ENCODE measurements around the gene PRAMEF8.
"Not testable (repeated sequence)": the region's sequence is repeated elsewhere in the genome, so short reads cannot be mapped to it uniquely, and the experiment has no call there.

Gene PRAMEF8
- 0 reads per million in 2 donors for total RNA-seq

GRCh38 chr1:13285037-13285436, at the start of gene PRAMEF8:
TSS of gene PRAMEF8 (minus strand) at chr1:13285137. CDS start at chr1:13284091, 1,046 bp downstream.
- DNase-seq, result not testable (repeated sequence)

DNA sequence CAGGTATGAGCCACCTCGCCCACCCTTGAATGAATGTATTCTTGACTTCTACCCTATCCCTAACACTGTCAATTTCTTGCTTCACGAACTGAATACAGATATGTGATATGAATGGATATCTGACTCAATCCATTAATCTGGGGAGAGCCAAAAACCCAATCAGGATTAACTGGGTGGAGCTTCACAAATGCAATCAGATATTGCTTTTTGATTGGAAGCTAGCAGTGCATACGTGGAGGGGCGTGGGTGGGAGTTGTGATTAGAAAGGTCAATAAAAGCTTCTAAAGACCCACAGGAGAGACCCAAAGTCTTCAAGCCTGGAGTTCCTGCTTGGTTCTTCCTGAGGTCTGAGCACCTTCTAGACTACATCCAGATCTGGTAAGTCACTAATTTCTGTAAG, 30.3 kb upstream of the PRAMEF8 start, which contains the start of gene PRAMEF15:
TSS of gene PRAMEF15 (plus strand) at position 301 of the 400 bp plus-strand sequence. CDS start 2,827 bp downstream, outside the sequence.
- not testable (repeated sequence) for DNase-seq

DNA sequence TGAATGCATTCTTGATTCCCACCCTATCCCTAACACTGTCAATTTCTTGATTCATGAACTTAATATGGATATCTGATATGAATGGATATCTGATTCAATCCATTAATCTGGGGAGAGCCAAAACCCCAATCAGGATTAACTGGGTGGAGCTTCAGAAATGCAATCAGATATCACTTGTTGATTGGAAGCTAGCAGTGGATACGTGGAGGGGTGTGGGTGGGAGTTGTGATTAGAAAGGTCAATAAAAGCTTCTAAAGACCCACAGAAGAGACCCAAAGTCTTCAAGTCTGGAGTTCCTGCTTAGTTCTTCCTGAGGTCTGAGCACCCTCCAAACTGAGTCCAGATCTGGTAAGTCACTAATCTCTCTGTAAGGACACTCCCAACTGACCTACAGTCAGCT, 18.3 kb upstream of the PRAMEF8 start, which contains the start of gene PRAMEF33:
TSS of gene PRAMEF33 (plus strand) at position 301 of the 400 bp plus-strand sequence. CDS start 2,416 bp downstream, outside the sequence.
- not testable (repeated sequence) for DNase-seq

GRCh38 chr1:13302197-13302596, 17.3 kb upstream of the PRAMEF8 start:
- DNase-seq, result not testable (repeated sequence)

GRCh38 chr1:13298699-13299098, 13.8 kb upstream of the PRAMEF8 start:
- DNase-seq, result not testable (repeated sequence)

DNA sequence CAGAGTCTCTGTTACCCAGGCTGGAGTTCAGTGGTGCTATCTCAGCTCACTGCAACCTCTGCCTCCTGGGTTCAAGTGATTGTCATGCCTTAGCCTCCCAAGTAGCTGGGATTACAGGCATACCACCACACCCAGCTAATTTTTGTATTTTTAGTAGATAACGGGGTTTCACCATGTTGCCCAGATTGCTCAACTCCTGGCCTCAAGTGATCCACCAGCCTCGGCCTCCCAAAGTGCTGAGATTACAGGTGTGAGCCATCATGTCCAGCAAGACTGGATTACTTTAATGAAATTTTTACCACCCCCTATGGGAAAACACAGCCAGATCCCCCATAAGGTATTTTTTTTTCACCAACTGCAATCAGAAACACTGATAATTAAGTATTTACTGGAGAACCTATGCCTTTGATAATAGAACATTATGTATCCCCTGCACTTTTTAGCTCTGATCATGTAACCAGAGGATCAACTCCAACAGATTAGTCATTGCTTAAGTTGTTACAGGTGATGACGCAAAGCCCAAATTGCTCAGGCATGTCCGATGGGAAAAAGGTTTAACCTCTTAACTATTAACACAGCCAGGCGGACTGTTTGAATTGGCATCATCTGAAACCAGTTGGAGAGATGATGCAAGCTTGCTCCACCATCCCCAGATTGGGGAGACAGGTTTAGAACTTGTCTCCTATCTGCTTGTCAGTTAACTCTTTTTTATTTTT, 12.4 kb upstream of the PRAMEF8 start:
- not testable (repeated sequence) for DNase-seq

GRCh38 chr1:13289030-13289429, 4.1 kb upstream of the PRAMEF8 start:
- DNase-seq, result not testable (repeated sequence)

GRCh38 chr1:13279617-13280016, 5.3 kb downstream of the PRAMEF8 start:
- DNase-seq, result not testable (repeated sequence)

- DNase-seq, result not testable (repeated sequence)
Observed at GRCh38 chr1:13277016-13277415, 7.9 kb downstream of the PRAMEF8 start.

DNA sequence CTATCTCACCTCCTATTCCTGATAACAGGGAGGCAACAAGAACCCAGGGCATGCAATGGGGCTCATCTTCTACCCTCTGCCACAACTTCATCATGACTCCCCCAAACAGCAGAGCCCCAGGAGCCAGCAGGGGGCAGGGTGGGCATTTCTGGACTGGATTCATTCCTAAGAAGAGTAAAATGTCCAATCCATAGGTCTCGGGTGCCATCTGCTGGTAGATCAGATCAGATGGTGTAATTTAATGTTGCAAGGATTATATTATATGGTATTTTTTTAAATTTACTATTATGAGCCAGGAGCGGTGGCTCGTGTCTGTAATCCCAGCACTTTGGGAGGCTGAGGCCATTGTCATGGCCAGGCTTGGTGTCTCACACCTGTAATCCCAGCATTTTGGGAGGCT, 19.8 kb downstream of the PRAMEF8 start:
- DNase-seq, result not testable (repeated sequence)

DNA sequence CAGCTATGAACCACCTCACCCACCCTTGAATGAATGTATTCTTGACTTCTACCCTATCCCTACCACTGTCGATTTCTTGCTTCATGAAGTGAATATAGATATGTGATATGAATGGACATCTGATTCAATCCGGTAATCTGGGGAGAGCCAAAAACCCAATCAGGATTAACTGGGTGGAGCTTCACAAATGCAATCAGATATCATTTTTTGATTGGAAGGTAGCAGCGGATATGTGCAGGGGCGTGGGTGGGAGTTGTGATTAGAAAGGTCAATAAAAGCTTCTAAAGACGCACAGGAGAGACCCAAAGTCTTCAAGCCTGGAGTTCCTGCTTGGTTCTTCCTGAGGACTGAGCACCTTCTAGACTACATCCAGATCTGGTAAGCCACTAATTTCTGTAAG, 31.0 kb downstream of the PRAMEF8 start, which contains the start of gene PRAMEF5:
TSS of gene PRAMEF5 (plus strand) at position 301 of the 400 bp plus-strand sequence. CDS start 5,071 bp downstream, outside the sequence.
- DNase-seq, result not testable (repeated sequence)

DNA sequence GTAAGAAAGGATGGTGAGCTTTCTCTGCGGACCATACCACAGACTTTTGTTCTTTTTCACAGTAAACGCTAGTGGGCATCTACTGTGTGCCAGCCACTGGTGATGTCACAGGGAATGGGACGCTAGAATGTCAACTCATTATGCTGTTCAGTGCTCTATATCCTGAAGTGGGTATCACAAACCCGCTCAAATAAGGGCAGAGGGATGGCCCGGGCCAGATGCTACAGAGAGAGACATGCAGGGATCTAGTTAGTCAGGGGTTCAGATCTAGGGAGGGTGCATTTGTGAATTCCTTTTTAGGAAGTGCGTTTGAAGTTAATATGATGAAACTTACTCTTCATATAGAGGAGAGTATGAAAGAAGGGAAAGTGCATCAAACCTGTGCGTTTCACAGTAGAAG, 37.8 kb downstream of the PRAMEF8 start:
- not testable (repeated sequence) for DNase-seq

GRCh38 chr1:13246554-13246871, 38.4 kb downstream of the PRAMEF8 start:
- DNase-seq, result not testable (repeated sequence)

DNA sequence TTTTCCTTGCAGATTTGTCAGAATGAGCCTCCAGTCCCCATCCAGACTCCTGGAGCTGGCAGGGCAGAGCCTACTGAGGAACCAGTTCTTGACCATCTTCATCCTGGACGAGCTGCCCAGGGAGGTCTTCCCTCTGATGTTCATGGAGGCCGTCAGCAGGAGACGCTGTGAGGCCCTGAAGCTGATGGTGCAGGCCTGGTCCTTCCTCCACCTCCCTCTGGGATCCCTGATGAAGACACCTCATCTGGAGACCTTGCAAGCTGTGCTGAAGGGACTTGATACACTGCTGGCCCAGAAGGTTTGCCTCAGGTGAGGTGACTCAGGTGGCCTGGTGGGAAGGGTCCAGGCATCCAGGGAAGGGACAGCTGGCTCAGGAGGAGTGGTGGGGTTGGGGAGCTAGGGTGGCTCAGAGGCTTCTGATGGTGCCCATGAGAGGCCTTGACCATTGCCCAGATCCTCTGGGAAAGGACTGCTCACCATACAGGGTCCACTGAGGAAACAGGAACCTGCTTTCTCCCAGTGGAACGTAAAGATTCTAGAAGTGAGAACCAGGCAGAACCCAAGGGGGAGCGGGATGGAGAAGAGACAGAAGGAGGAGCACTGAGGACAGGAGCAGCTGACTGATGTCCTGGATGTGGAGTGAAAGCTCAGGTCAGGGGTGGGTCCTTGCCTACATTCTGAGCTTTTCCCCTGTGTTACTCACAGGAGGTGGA, 38.9 kb downstream of the PRAMEF8 start:
- not testable (repeated sequence) for DNase-seq

DNA sequence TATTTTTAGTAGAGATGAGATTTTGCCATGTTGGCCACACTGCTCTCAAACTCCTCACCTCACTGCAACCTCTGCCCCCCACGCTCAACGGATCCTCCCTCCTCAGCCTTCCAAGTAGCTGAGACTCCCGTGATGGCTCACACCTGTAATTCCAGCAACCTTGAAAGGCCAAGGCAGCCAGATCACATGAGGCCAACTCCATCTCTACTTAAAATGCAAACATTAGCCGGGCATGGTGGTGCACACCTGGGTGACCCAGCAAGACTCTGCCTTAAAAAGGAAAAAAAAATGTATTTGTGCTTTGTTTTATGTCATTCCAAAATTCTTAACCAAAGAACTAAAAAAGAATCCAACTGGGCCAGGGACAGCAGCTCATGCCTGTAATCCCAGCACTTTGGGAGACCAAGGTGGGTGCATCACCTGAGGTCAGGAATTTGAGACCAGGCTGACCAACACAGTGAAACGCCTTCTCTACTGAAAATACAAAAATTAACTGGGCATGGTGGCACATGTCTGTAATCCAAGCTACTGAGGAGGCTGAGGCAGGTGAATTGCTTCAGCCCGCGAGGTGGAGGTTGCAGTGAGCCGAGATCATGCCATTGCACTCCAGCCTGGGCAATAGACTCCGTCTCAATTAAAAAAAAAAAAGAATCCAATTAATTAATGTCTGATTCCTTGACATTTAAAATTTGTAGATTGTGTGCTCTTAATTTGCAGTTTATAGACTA, 41.2 kb downstream of the PRAMEF8 start:
- not testable (repeated sequence) for DNase-seq

- not testable (repeated sequence) for DNase-seq
Observed at GRCh38 chr1:13239633-13240032, 45.3 kb downstream of the PRAMEF8 start.

DNA sequence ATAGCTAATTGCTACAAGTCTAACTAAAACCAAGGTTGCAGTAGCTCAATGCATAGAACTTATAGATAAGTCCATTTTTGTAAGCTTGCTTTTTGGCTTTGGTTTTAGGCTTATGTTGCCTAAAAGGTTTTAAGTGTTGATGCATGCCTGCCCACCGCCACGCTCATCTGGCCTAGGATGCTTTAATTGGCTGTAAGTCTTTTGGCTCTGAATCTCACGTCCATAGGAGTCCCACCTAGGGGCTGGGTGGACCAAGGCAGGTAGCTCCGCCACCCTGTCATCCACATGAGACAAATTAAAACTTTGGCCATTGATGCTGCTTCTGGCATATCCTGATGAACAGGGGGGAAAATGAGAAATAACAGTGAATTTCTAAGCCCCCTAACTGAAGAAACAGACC, 47.4 kb downstream of the PRAMEF8 start:
- DNase-seq, result not testable (repeated sequence)

- DNase-seq, result not testable (repeated sequence)
Observed at GRCh38 chr1:13234057-13234456, 50.9 kb downstream of the PRAMEF8 start.

DNA sequence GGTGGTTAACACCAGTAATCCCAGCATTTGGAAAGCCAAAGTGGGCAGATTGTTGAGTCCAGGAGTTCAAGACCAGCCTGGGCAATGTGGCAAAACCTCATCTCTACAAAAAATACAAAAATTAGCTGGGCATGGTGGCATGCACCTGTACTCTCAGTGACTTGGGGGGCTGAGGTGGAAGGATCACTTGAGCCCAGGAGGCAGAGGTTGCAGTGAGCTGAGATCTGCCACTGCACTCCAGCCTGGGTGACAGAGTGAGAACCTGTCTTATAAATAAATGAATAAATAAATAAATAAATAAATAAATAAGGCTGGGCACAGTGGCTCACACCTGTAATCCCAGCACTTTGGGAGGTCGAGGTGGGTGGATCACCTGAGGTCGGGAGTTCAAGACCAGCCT, 52.9 kb downstream of the PRAMEF8 start:
- not testable (repeated sequence) for DNase-seq
